Activated naive CD4-positive, alpha-beta T cell treated with anti-CD3 and anti-CD28 coated beads, Interleukin-2, amount 10 ng/mL, durations not matched to agents 7 days and 5 days (primary cell): Measurements from ENCODE around the gene SUFU.

Experiments
- CTCF ChIA-PET: fragments of 350-600 bp; sonication (Branson Sonifier 250); formaldehyde crosslinking; loops from one replicate; lab custom pipeline; 2021; ENCODE audit warnings: antibody characterized with exemption; lab: Charles Lee
- DNase-seq: peaks from one replicate; pipeline ENCODE4 v3.0.0-alpha.2; 2020
- H3K27ac Mint-ChIP-seq: one replicate; pipeline ENCODE4 v1.8.0; 2021; ENCODE audit warnings: mild to moderate bottlenecking, moderate library complexity, mixed read lengths
- H3K27me3 Mint-ChIP-seq: one replicate; pipeline ENCODE4 v1.8.0; 2021; ENCODE audit warnings: mild to moderate bottlenecking, mixed read lengths
- H3K36me3 Mint-ChIP-seq: one replicate; pipeline ENCODE4 v1.8.0; 2021; ENCODE audit warnings: mixed read lengths
- H3K4me1 Mint-ChIP-seq: one replicate; pipeline ENCODE4 v1.8.0; 2021; ENCODE audit warnings: mixed read lengths
- H3K4me3 Mint-ChIP-seq: one replicate; pipeline ENCODE4 v1.8.0; 2021; ENCODE audit warnings: mild to moderate bottlenecking, moderate library complexity, mixed read lengths
- H3K9me3 Mint-ChIP-seq: one replicate; pipeline ENCODE4 v1.8.0; 2021; ENCODE audit warnings: mixed read lengths

Gene SUFU

GRCh38 chr10:102620591-102621442, 117.0 kb downstream of the SUFU start:
- CTCF ChIA-PET, result no interaction called here
- Mint-ChIP-seq H3K9me3 (no peaks in the 10 kb centered on the region), H3K4me3 (no peak overlapping the region), H3K27ac (no peak overlapping the region), H3K27me3 (no peaks in the 10 kb centered on the region), H3K4me1 (no peaks in the 10 kb centered on the region), H3K36me3 (peaks cover 7% of the 10 kb centered on the region)
- DNase-seq, result no peak

GRCh38 chr10:102621443-102622325, 117.9 kb downstream of the SUFU start:
- Mint-ChIP-seq H3K36me3 (peaks cover 3% of the 10 kb centered on the region), H3K9me3 (no peaks in the 10 kb centered on the region), H3K27ac (no peak overlapping the region), H3K27me3 (no peaks in the 10 kb centered on the region), H3K4me1 (no peaks in the 10 kb centered on the region), H3K4me3 (no peak overlapping the region)
- CTCF ChIA-PET, result no interaction called here
- DNase-seq, result no peak

- Mint-ChIP-seq H3K36me3 (no peaks in the 10 kb centered on the region), H3K4me3 (no peak overlapping the region), H3K9me3 (no peaks in the 10 kb centered on the region), H3K27me3 (no peaks in the 10 kb centered on the region), H3K4me1 (no peaks in the 10 kb centered on the region), H3K27ac (no peak overlapping the region)
- no peak for DNase-seq
- CTCF ChIA-PET, result no interaction called here
Observed at GRCh38 chr10:102624094-102624493, 120.3 kb downstream of the SUFU start.

- Mint-ChIP-seq H3K9me3 (no peaks in the 10 kb centered on the region), H3K27ac (no peak overlapping the region), H3K4me1 (no peaks in the 10 kb centered on the region), H3K27me3 (no peaks in the 10 kb centered on the region), H3K36me3 (no peaks in the 10 kb centered on the region), H3K4me3 (no peak overlapping the region)
- no peak for DNase-seq
- CTCF ChIA-PET, result no interaction called here
Observed at GRCh38 chr10:102624751-102625645, 121.2 kb downstream of the SUFU start.

GRCh38 chr10:102626026-102626685, 122.4 kb downstream of the SUFU start:
- peaks cover 5% of the 10 kb centered on the region for H3K36me3 Mint-ChIP-seq
- no peaks in the 10 kb centered on the region for H3K9me3 Mint-ChIP-seq
- H3K27ac Mint-ChIP-seq, result no peak overlapping the region
- CTCF ChIA-PET, result no interaction called here
- peaks cover 1% of the 10 kb centered on the region for H3K4me1 Mint-ChIP-seq
- no peaks in the 10 kb centered on the region for H3K27me3 Mint-ChIP-seq
- no peak overlapping the region for H3K4me3 Mint-ChIP-seq
- DNase-seq, result no peak

GRCh38 chr10:102627291-102627735, 123.5 kb downstream of the SUFU start:
- no peak overlapping the region for H3K4me3 Mint-ChIP-seq
- CTCF ChIA-PET, result interaction anchor here (0.8 kb wide), 1 partner anchor 275 kb away, joined by 3 read pairs; no protein-coding TSS in a partner anchor
- no peak overlapping the region for H3K27ac Mint-ChIP-seq
- peaks cover 5% of the 10 kb centered on the region for H3K4me1 Mint-ChIP-seq
- H3K36me3 Mint-ChIP-seq, result peaks cover 8% of the 10 kb centered on the region
- no peaks in the 10 kb centered on the region for H3K9me3 Mint-ChIP-seq
- H3K27me3 Mint-ChIP-seq, result no peaks in the 10 kb centered on the region
- DNase-seq, result no peak

GRCh38 chr10:102627736-102628293, 124.0 kb downstream of the SUFU start:
- Mint-ChIP-seq H3K9me3 (no peaks in the 10 kb centered on the region), H3K27me3 (no peaks in the 10 kb centered on the region), H3K4me3 (no peak overlapping the region), H3K4me1 (peaks cover 10% of the 10 kb centered on the region), H3K27ac (no peak overlapping the region), H3K36me3 (peaks cover 8% of the 10 kb centered on the region)
- DNase-seq, result no peak
- CTCF ChIA-PET, result interaction anchor here (0.7 to 0.8 kb wide), 2 partner anchors 12 to 276 kb away, joined by 3 read pairs; no protein-coding TSS in a partner anchor

- H3K4me1 Mint-ChIP-seq, result peaks cover 17% of the 10 kb centered on the region
- no peak overlapping the region for H3K4me3 Mint-ChIP-seq
- DNase-seq, result no peak
- CTCF ChIA-PET, result interaction anchor here (0.7 kb wide), 1 partner anchor 13 kb away, joined by 3 read pairs; no protein-coding TSS in a partner anchor
- H3K27me3 Mint-ChIP-seq, result no peaks in the 10 kb centered on the region
- no peaks in the 10 kb centered on the region for H3K9me3 Mint-ChIP-seq
- peaks cover 8% of the 10 kb centered on the region for H3K36me3 Mint-ChIP-seq
- no peak overlapping the region for H3K27ac Mint-ChIP-seq
Observed at GRCh38 chr10:102628451-102628911, 124.7 kb downstream of the SUFU start.

GRCh38 chr10:102629661-102630614, 126.2 kb downstream of the SUFU start:
- Mint-ChIP-seq H3K36me3 (peaks cover 8% of the 10 kb centered on the region), H3K27ac (no peak overlapping the region), H3K4me3 (no peak overlapping the region), H3K4me1 (peaks cover 30% of the 10 kb centered on the region), H3K9me3 (no peaks in the 10 kb centered on the region), H3K27me3 (no peaks in the 10 kb centered on the region)
- CTCF ChIA-PET, result no interaction called here
- no peak for DNase-seq

- Mint-ChIP-seq H3K27ac (no peak overlapping the region), H3K4me3 (no peak overlapping the region), H3K9me3 (no peaks in the 10 kb centered on the region), H3K36me3 (peaks cover 8% of the 10 kb centered on the region), H3K27me3 (no peaks in the 10 kb centered on the region), H3K4me1 (peaks cover 37% of the 10 kb centered on the region)
- CTCF ChIA-PET, result interaction anchor here (1.1 to 1.3 kb wide), 2 partner anchors 10 to 126 kb away, joined by 3 to 4 read pairs; partner anchors contain the start of gene SUFU
- no peak for DNase-seq
Observed at GRCh38 chr10:102630663-102631062, 126.9 kb downstream of the SUFU start.

GRCh38 chr10:102631525-102632393, 128.0 kb downstream of the SUFU start:
- Mint-ChIP-seq H3K9me3 (no peaks in the 10 kb centered on the region), H3K27ac (no peak overlapping the region), H3K27me3 (no peaks in the 10 kb centered on the region), H3K36me3 (peaks cover 8% of the 10 kb centered on the region), H3K4me1 (peaks cover 45% of the 10 kb centered on the region), H3K4me3 (no peak overlapping the region)
- CTCF ChIA-PET, result interaction anchor here (1.1 to 1.3 kb wide), 3 partner anchors 9 to 127 kb away, joined by 3 to 4 read pairs (median 3); partner anchors contain the start of gene SUFU
- DNase-seq, result no peak
